Stimulated activated CD8-positive, alpha-beta memory T cell treated with anti-CD3 and anti-CD28 coated beads, Interleukin-15, amount 100 ng/mL, for 4 hours (primary cell): ENCODE results near the gene GPR107.
A peak's percentile ranks its signal among the peaks of the same experiment; 100 is the strongest.
"Not testable (repeated sequence)": the region's sequence is repeated elsewhere in the genome, so short reads cannot be mapped to it uniquely, and the experiment has no call there.

ENCODE experiments used
- DNase-seq, 2 donors: peaks; one replicate each; pipeline ENCODE4 v3.0.0-alpha.2; 2020; ENCODE audit warnings: low read depth in 2 of 2

Gene GPR107

GRCh38 chr9:130053504-130054324 lies at the start of gene GPR107:
GPR107 (plus strand) TSS chr9:130053906; CDS start chr9:130053933, 27 bp downstream.
- DNase-seq = peak; percentile 54 to 64

GRCh38 chr9:130003943-130004552 lies 49.7 kb upstream of the GPR107 start:
- DNase-seq = no peak

GRCh38 chr9:130006952-130007351 lies 46.8 kb upstream of the GPR107 start:
- not testable (repeated sequence) for DNase-seq

GRCh38 chr9:130008538-130008937 lies 45.2 kb upstream of the GPR107 start:
- no peak for DNase-seq

DNA sequence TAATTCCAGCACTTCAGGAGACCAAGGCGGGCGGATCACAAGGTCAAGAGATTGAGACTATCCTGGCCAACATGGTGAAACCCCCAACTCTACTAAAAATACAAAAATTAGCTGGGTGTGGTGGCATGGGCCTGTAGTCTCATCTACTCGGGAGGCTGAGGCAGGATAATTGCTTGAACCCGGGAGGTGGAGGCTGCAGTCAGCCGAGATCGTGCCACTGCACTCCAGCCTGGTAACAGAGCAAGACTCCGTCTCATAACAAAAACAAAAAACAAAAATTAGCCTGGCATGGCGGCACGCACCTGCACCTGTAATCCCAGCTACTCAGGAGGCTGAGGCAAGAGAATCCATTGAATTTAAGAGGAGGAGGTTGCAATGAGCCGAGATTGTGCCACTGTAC lies 44.2 kb upstream of the GPR107 start:
- DNase-seq = not testable (repeated sequence)

DNA sequence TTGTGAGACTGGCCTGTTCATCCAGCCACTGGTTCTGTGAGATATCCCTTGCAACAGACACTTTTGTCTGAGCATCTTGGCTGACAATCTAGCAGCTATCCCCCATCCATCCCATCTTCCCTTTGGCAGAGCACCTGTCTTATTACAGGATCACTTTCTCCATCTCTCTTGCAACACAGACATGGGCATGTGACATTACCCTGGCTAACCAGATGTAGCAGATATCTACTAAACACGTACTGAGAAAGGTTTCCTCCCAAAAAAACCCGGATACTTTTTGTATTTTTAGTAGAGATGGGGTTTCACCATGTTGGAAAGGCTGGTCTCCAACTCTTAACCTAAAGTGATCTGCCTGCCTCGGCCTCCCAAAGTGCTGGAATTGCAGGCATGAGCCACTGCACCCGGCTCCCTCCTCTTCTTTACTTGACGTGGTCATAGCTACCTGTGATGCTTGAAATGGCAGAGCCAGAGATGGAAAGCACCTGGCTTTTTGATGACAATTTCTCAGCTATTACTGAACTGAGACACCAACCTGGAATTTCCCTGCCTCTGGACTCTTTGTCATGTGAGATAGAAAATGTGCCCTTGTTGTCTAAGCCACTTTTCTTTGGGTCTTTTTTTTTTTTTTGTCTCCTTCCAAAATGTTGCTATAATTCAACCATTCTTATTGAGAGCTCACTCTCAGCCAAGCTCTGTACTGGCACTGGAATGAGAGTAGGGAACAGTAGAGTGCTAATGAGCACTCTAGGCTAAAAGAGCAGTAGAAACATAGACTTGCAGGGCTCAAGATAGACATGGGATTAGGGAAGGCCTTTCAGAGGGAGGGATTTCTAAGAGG lies 43.3 kb upstream of the GPR107 start:
- no peak for DNase-seq

GRCh38 chr9:130013326-130013725 lies 40.4 kb upstream of the GPR107 start:
- no peak for DNase-seq

GRCh38 chr9:130015353-130016019 lies 38.2 kb upstream of the GPR107 start:
- no peak for DNase-seq

DNA sequence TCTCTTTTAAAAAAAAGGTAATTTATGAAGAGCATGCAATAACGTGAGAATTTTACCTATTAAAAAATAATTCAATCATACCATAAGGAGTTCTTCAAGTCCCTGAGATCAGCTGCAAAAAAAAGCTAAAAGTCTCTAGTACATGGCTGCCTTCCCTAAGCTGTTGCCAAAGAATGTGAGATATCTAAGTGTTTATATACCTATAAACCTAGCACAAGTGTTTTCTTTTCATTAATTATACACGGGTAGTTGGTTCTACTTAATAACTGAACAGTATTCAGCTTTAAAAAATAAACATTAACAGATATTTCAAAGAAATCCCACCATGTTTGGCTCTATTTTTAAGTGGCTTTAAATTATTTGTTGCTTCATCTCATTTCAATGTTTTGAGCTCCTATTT lies 36.6 kb upstream of the GPR107 start:
- DNase-seq = no peak

DNA sequence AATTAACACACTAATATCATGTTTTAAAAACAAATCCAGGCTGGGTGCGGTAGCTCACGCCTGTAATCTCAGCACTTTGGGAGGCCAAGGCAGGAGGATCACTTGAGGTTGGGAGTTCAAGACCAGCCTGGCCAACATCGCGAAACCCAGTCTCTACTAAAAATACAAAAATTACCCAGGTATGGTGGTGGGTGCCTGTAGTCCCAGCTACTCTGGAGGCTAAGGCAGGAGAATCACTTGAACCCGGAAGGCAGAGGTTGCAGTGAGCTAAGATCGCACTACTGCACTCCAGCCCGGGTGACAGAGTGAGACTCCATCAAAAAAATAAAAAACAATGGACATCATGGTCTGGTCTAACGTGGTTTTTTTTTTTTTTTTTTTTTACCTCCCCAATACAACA lies 36.2 kb upstream of the GPR107 start:
- DNase-seq = not testable (repeated sequence)

- DNase-seq = no peak
Observed at GRCh38 chr9:130018265-130018664, 35.4 kb upstream of the GPR107 start.

DNA sequence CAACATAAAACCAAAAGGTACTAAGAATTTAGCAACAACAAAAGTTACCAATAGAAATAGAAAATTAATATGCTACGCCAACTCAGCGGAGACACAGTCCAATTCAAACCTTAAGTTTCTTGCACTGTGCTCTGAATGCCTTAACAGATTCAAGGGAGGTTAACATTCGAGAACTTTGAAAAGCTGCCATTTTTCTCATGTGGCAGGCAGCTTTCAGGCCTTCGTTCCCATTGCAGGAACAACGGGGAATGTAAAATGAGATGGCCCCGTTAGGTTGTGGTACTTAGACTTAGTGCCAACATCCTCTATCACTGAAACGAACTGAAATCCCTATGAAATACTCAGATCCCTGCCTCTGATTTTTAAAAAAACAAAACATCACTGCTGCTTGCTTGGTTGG lies 33.1 kb upstream of the GPR107 start:
- no peak for DNase-seq

- DNase-seq = no peak
Observed at GRCh38 chr9:130021123-130021522, 32.6 kb upstream of the GPR107 start.

DNA sequence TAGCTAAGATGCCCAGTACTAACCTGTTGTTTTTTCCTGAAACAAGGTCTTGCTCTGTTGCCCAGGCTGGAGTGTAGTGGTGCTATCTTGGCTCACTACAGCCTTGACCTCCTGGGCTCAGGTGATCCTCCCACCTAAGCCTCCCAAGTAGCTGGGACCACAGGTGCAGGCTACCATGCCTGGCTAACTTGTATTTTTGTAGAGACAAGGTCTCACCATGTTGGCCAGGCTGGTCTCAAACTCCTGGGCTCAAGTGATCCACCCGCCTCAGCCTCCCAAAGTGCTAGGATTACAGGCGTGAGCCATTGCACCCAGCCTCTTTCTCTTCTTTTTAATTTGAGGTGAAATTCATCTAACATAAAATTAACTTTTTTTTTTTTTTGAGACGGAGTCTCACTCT lies 31.9 kb upstream of the GPR107 start:
- not testable (repeated sequence) for DNase-seq

DNA sequence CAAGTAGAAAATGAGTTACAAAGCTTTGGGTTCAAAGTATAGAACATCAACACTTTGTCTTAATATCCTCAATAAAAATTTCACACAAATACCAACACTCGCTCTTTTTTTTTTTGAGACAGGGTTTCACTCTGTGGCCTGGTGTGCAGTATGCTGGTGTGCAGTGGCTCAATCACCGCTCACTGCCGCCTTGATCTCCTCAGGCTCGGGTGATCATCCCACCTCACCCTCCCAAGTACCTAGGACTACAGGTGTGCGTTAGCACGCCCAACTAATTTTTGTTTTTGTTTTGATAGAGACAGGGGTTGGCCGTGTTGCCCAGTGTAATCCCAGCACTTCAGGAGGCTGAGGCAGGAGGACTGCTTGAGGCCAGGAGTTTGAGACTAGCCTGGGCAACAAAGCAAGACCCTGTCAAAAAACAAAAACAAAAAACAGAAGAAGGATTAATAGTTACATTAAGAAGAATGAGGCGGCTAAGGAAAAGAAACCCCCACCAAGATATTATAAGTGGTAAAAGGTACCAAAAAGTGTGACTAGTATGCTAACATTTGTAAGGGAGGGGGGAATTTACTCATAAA lies 31.1 kb upstream of the GPR107 start:
- DNase-seq = no peak

GRCh38 chr9:130023144-130023787 lies 30.4 kb upstream of the GPR107 start:
- DNase-seq = no peak

GRCh38 chr9:130023994-130024596 lies 29.6 kb upstream of the GPR107 start:
- no peak for DNase-seq

DNA sequence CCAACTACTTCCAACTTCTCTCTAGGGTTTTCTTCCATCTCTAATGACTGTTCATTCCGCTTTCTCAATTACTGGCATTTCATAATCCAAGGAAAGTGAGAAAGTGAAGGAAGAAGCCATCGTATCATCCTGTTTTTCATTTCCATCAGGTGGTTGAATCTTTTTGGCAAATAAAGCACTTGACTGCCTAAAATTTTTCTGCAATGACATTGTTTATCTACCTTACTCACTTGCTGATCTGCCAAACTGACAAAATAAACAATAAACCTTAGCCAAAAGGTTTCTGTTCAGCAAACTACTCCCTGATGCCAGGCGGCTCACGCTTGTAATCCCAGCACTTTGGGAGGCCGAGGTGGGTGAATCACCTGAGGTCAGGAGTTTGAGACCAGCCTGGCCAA lies 29.1 kb upstream of the GPR107 start:
- DNase-seq = no peak

GRCh38 chr9:130026583-130027340 lies 26.9 kb upstream of the GPR107 start:
- no peak for DNase-seq
